Measurements from ENCODE around the gene ZNF420.
"Not testable (repeated sequence)": the region's sequence is repeated elsewhere in the genome, so short reads cannot be mapped to it uniquely, and the experiment has no call there.

ZNF420 gene
- total RNA-seq: 7.1 to 16.9 (median 14.9) reads per million in 4 donors

DNA sequence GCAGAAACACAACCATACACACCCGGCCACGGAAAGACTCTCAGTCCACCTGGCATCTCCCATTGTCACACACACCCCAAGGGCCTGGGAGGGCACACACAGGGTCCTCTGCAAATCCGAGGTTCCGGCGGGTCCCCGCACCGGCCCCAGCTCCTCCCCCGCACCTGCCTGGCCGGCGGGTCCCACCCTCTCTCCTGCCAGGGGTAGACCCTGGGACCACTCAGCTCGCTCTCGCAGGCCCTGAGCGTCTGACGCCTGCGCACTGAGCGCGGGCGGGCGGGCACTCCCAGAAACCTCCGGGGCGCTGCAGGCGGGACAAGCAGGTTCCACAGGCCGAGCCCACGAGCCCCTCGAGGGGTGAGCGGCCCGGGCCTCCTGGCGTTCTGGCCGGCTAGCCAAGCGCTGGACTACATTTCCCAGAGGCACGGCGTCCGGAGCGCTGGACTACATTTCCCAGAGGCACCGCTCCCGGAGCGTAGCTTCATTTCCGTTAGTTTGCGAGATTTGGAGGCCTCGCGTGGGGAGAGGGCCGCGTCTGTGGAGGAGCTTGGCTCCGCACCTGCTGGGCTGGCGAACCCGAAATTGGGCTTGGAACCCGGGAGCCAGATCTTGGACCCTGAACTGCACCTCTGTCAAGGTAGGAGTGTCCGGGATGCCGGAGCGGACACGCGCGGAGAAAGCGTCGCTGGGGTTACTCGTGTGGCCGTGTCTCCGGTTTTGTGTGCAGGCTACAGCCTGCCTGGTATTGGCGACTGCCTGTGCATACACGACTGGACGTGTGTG is at the start of gene ZNF420:
ZNF420 (plus strand) TSS at position 500 of the 783 bp plus-strand sequence. CDS start 10,686 bp downstream, outside the sequence.
- peak; percentile 68 to 93 (median 82) for DNase-seq

DNA sequence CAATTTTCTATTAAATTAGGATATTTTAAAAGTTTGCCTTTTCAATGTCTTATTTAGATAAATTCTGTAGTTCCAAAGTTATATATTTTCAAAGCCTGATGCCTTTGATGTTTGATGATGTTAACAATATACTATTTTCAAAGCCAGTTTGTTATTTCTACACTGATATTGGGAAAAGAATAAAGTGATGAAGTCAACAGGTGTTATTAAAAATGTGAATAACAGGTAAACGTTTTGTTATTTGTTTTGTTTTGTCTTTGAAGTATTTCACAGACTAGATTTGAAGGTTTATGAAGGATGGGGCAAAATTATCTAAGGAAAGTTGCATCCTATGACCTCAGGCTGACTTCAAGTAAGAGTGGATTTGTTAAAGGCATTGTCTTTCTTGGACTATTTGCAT is 33.1 kb upstream of the ZNF420 start:
- no peak for DNase-seq

DNA sequence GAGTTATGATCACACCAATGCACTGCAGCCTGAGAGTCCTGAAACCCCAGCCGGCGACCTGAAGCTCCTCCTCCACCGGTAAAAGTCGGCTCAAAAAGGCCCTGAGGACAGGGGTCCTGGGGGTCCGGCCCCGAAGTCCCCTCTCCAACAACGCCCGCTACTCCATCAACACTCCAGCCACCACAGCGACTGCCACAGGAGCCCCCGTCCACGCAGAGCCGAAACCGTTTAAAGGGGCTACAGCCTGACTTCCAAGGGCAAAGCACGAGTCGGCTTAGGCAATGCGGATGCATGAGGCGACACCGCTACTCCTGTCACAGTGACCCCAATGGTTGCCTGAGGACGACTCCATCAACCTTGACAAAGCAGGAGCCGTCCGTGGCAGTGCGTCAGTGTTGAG is 22.9 kb upstream of the ZNF420 start:
- no peak for DNase-seq

DNA sequence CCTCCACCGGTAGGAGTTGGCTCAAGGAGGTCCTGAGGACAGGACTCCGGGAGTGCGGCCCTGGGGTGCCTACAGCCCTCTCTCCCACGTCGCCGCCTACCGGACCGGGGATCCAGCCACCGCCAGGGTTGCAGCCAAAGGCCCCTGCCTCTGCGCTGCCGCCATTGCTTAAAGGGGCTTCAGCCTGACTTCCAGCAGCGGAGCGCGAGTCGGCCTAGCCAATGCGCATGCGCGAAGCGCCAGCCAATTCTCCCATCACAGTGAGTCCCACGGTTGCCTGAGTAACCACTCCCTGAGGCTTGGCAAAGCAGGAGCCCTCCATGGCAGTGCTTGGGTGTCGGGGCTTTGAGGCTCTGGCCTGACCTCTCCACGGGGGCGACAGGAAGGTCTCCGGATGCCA is 21.5 kb upstream of the ZNF420 start:
- no peak for DNase-seq

DNA sequence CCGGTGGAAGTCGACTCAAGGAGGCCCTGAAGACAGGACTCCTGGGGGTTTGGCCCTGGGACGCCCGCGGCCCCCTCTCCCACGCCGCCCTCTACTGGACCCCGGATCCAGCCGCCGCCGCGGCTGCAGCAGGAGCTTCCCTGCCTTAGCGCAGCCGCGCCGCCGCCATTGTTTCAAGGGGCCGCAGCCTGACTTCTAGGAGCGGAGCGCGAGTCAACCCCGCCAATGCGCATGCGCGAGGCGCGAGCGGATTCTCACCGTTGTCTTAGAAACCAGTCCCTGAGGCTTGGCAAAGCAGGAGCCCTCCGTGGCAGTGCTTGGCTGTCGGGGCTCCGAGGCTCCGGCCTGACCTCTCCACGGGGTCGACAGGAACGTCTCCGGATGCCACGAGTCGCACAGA is 19.1 kb upstream of the ZNF420 start:
- DNase-seq: no peak

DNA sequence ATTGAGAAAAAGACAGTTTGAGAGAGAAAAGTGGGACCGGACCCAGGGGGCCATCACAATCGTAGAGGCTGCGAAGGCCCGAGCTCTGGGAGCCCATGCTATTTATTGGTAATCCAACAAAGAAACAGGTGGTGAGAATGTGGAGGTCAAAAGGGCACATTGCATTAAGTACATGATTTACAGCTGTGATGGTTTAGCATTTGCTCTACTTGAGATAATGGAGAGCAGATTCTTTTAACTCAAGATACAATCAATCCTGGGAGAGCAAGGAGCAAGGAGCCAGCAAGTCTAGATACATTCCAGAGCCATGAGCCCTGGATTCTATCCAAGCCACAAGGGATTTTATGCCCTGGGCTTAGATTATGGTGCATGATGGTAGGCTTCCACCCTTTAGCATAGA is 13.3 kb upstream of the ZNF420 start:
- not testable (repeated sequence) for DNase-seq

DNA sequence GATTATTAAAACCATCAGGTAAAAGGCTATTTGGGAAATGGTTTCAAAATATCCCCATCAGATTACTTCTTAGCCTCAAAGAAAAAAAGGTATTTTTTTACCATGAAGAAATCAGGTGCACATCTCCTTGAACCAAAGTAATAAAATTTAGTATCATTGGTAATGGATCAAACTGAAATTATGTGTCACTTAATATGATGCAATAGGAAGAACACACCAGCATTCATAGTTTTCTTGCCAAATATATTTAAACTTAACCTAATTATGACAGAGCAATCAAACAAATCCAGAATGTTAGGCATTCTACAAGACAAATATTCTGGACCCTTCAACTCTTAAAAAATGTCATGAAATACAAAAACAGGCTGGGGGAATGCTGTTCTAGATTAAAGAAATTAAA is 4.1 kb upstream of the ZNF420 start:
- DNase-seq: no peak

DNA sequence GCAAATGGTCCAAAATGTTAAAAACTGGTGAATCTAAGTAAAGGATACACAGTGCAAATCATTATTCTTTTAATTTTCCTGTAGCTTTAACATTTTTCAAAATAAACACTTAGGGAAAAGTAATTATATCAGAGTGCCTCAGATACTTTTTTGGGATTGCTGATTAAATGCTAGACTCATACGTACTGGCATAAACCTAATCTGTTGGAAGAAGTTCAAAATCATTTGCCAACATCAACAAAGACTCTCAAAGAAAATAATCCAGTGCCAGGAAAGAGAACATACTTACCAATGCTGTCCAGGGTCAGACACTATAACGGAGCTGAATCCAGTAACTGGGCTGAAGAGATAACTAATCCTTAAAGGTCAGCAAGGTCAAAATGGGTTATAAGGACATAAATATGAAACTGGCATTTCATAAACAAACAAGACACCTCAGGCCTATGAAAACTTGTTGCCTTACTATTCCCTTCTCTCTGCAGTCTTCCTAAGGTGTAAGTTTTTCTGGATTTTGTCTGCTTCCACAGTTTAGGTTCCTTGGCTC is 3.3 kb upstream of the ZNF420 start:
- no peak for DNase-seq

DNA sequence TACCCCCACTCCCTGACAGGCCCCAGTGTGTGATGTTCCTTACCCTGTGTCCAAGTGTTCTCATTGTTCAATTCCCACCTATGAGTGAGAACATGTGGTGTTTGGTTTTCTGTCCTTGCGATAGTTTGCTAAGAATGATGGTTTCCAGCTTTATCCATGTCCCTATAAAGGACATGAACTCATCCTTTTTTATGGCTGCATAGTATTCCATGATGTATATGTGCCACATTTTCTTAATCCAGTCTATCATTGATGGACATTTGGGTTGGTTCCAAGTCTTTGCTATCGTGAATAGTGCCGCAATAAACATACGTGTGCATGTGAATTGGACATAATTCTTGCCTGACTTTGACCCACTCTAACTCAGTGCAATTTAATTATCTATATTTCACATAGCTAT is 1.7 kb upstream of the ZNF420 start:
- DNase-seq: not testable (repeated sequence)

DNA sequence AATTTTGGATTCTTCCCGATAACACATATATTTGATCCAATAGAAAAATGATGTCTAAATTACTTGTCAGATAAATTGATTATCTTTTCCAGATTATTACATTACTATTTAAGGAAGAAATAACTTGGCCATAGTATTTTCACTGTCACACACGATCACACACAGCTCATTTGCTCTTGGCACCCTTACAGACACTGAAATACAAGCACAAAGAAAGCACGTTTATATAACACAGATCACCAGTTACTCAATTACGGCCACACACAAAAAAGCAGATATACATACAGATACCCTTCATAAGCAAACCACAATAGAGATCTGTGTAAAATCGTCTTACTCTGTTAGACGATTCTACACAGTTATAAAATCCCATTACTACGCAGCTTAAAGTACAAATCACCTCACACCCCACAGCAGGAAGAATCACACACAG is 716 bp upstream of the ZNF420 start:
- no peak for DNase-seq

DNA sequence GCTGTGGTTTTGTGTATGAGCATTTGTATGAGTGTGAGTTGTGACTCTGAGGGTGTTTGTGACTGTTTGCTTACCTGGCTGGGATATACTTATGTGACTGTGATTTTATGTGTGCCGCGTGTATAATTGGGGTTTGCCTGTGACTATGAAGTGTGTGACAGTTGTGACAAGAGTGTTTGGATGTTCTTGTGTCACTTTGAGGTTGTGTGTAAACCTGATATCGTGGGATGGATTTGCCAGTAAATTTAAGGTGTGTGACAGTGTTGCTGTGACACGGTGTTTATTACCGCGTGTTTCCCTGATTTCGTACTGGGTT is 442 bp downstream of the ZNF420 start:
- DNase-seq: no peak

DNA sequence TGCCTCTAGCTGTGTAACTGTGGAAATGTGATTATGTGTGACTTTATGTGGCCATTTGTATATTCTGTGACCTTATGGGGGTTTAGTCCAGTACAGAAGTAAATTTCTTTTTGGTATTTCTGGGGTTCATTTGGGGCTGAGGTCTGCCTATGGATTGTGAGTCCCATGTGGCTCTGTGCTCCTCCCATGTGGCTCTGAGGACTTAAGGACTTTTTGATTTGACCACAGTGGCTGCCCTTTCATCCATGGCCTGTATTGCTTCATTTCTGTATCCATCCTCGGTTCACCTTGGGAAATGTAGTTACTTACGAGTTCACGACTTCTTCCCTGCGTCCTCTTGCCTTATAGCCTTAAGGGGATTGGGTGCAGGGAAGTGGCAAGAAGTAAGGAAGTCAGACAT is 1.0 kb downstream of the ZNF420 start:
- no peak for DNase-seq

DNA sequence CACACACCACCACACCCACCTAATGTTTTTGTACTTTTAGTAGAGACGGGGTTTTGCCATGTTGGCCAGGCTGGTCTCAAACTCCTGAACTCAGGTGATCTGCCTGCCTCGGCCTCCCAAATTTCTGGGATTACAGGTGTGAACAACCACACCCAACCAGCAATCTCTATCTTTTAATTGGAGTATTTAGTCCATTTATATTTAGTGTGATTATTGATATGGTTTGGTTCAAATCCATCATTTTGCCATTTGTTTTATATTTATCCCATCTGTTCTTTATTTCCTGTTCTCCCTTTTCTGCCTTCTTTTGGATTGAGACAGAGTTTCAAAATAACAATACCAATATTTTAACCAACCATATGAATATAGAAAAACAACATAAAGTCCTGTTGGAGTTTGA is 4.1 kb downstream of the ZNF420 start:
- no peak for DNase-seq

DNA sequence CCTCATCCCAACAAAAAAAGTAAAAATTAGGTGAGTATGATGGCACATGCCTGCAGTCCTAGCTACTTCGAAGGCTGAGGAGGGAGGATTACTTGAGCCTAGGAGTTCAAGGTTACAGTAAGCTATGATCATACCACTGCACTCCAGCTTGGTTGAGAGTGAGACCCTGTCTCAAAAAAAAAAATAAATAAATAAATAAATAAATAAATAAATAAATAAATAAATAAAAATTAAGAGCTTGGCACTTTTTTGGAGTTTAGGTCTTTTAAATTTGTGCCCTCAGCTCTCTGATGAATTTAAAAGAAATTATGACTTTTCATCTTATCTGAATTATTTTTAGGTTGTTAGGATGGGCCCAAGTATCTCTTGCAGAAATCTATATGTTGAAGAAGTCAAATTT is 8.9 kb downstream of the ZNF420 start:
- no peak for DNase-seq

DNA sequence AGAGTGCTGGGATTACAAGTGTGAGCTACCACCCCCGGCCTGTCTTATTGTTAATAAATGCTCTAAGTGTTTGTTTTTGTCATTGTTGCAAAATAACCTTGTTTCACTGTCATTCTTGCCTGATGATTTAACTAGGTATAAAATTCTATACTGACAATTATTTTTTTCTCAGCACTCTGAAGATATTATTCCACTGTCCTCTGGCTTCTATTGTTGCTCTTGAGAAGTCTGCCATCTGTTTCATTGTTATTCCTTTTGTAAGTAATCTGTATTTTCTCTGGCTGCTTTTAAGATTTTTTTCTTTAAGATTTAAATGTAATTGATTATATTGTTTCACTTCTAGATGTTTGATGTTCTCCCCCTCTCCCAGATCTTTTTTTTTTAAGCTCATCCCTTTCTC is 17.6 kb downstream of the ZNF420 start:
- no peak for DNase-seq

DNA sequence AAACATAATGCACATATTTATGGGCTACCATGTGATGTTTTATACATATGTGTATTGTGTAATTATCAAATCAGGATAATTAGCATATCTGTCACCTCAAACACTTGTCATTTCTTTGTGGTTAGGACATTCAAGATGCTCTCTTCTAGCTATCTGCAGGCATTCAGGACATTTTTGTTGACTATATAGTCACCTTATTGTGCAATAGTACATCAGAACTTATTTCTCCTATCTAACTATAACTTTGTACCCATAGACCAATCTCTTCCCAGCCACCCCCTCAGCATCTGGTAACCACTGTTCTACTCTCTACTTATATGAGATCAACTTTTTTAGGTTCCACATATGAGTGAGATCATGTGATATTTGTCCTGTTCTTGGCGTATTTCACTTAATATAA is 20.3 kb downstream of the ZNF420 start:
- no peak for DNase-seq

DNA sequence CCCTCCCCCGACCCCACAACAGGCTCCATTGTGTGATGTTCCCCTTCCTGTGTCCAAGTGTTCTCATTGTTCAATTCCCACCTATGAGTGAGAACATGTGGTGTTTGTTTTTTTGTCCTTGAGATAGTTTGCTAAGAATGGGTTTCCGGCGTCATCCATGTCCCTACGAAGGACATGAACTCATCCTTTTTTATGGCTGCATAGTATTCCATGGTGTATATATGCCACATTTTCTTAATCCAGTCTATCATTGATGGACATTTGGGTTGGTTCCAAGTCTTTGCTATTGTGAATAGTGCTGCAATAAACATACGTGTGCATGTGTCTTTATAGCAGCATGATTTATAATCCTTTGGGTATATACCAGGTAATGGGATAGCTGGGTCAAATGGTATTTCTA is 25.9 kb downstream of the ZNF420 start:
- DNase-seq: not testable (repeated sequence)

DNA sequence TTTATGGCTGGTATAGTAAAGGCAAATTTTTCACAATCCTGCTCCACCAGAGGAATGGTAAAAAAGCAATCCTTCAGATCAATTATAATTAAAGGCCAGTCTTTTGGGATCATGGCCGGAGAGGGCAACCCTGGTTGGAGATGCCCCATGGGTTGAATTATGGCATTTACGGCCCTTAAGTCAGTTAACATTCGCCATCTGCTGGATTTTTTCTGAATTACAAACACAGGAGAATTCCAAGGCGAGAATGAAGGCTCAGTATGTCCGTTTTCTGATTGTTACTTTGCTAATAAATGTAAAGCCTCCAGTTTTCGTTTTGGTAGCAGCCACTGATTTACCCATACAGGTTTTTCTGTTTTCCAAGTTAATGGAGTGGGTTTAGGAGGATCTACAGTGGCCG is 33.5 kb downstream of the ZNF420 start:
- DNase-seq: not testable (repeated sequence)

DNA sequence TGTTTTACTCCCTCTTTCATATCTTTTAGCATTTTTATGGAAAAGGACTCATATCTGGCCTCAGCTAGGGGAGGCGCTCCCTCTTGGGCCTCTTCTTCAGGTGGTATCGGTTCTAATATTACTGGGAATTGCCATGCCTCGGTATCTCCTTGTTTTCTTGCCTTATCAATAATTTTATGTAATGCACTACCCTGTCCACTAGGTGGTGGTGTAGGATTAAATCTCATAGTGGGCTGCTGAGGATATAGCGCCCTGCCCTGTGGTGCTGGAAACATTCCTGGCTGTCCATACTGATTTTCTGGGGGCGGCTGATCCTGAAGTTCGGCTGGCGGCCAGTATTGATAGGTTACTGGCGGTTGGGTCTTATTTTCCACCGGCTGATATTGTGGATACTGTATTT is 35.8 kb downstream of the ZNF420 start:
- DNase-seq: no peak

DNA sequence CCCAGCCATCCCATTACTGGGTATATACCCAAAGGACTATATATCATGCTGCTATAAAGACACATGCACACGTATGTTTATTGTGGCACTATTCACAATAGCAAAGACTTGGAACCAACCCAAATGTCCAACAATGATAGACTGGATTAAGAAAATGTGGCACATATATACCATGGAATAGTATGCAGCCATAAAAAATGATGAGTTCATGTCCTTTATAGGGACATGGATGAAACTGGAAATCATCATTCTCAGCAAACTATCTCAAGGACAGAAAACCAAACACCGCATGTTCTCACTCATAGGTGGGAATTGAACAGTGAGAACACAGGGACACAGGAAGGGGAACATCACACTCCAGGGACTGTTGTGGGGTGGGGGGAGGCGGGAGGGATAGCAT is 43.9 kb downstream of the ZNF420 start:
- not testable (repeated sequence) for DNase-seq

DNA sequence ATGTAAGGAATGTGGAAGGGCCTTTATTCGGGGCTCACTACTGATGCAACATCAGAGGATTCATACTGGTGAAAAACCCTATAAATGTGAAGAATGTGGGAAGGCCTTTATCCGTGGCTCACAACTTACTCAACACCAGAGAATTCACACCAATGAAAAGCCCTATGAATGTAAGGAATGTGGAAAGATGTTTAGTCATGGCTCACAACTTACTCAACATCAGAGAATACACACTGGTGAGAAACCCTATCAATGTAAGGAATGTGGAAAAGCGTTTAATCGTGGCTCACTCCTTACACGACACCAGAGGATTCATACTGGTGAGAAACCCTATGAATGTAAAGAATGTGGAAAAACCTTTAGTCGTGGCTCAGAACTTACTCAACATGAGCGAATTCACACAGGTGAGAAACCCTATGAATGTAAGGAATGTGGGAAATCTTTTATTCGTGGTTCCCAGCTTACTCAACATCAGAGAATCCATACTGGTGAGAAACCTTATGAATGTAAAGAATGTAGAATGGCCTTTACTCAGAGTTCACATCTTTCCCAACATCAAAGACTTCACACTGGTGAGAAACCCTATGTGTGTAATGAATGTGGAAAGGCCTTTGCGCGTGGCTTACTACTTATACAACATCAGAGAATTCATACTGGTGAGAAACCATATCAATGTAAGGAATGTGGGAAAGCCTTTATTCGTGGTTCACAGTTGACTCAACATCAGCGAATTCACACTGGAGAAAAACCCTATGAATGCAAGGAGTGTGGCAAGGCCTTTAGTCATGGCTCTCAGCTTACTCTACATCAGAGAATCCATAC is 50.0 kb downstream of the ZNF420 start:
- no peak for DNase-seq

DNA sequence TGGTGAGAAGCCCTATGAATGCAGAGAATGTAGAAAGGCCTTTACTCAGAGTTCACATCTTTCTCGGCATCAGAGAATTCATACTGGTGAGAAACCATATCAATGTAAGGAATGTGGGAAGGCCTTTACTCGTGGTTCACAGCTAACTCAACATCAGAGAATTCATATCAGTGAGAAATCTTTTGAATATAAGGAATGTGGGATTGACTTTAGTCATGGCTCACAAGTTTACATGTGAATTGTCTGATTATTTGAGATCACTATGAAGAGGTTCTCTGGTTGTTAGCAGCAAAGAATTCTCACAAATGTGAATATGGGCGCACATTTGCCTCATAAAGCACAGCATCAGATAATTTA is 50.6 kb downstream of the ZNF420 start:
- no peak for DNase-seq

DNA sequence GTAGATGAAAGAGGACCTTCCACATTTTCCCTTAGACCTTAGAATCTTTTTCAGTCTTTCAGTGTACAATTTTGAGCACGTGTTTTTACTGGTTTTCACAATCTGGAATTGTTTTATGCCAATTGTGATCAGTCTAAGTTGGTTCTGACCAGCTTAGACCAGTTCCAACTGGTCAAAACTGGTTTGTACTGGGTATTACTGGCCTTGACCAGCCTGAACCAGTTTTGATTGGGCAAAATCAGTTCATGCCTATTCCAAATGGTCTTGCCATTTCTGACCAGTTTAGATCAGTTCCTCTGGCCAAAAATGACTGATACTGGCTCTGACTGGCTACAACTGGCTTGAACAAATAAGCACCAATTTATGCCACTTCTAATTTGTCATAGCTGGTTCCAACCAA is 57.9 kb downstream of the ZNF420 start:
- DNase-seq: no peak

DNA sequence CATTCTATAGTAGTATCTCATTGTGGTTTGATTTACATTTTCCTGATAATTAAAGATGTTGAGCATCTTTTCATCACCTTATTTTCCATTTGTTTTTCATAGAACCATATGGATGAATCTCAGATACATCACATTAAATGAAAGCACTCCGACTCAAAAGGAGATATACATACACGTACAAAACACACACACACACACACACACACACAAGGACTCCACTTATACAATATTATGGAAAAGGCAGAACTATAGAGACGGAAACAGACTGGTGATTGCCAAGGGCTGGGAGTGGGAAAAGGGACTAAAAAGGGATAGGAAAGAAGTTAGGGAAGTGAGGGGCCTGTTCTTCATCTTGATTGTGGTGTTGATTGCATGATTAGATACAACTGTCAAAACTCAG is 70.0 kb downstream of the ZNF420 start:
- no peak for DNase-seq
